OCI-LY3 (cell line): ENCODE results near the gene SFT2D3.

ENCODE experiments used
- H2AFZ ChIP-seq: fragments of 200-600, 300-600 bp; shearing (Covaris generic); 2 replicates; pipeline ENCODE4 v1.6.0; 2014; ENCODE audit warnings: antibody characterized with exemption, low read depth, low read length
- H3K27ac ChIP-seq: fragments of 200-600, 300-600 bp; sonication (generic); 2 replicates; pipeline ENCODE4 v1.5.1; 2014; ENCODE audit warnings: mild to moderate bottlenecking, low read length, moderate library complexity, mixed read lengths
- H3K27me3 ChIP-seq: fragments of 200-600, 300-600 bp; sonication (generic); 2 replicates; pipeline ENCODE4 v1.6.1; 2014; ENCODE audit warnings: low read depth, low read length, mixed read lengths
- H3K36me3 ChIP-seq: fragments of 200-600, 300-600 bp; sonication (generic); replicated peaks from 2 replicates; pipeline ENCODE3; 2014; ENCODE audit warnings: low read depth, low read length, mixed read lengths
- H3K4me1 ChIP-seq: fragments of 300-600, 200-600 bp; sonication (generic); 2 replicates; pipeline ENCODE4 v1.6.1; 2014; ENCODE audit warnings: low read length, mixed read lengths
- H3K4me2 ChIP-seq: fragments of 200-600, 300-600 bp; sonication (generic); 2 replicates; pipeline ENCODE4 v1.6.1; 2014; ENCODE audit warnings: low read length, mixed read lengths
- H3K4me3 ChIP-seq: fragments of 300-600, 200-600 bp; sonication (generic); 2 replicates; pipeline ENCODE4 v1.5.1; 2014; ENCODE audit warnings: antibody characterized with exemption, mild to moderate bottlenecking, low read length, moderate library complexity
- H3K79me2 ChIP-seq: fragments of 300-600, 200-600 bp; shearing (Covaris generic); 2 replicates; pipeline ENCODE4 v1.6.1; 2014; ENCODE audit warnings: mild to moderate bottlenecking, low read length, mixed read lengths
- H3K9ac ChIP-seq: fragments of 300-600, 200-600 bp; shearing (Covaris generic); 2 replicates; pipeline ENCODE4 v1.6.0; 2014; ENCODE audit warnings: mild to moderate bottlenecking, low read length, moderate library complexity
- H3K9me3 ChIP-seq: fragments of 200-600, 300-600 bp; shearing (Covaris generic); 2 replicates; pipeline ENCODE4 v1.6.1; 2014; ENCODE audit warnings: low read length, mixed read lengths; ENCODE audit not compliant: insufficient read depth
- H4K20me1 ChIP-seq: fragments of 200-600, 300-600 bp; sonication (generic); 2 replicates; pipeline ENCODE4 v1.6.1; 2016; ENCODE audit warnings: low read length, mixed read lengths; ENCODE audit not compliant: insufficient read depth
- EZH2phosphoT487 ChIP-seq: fragments of 200-600 bp; shearing (Covaris generic); IDR thresholded peaks from 2 replicates; pipeline ENCODE4 v1.6.1; 2018; ENCODE audit warnings: antibody characterized with exemption, mixed run types, low read depth
- TF ChIP-seq, protein P1 (sequence below): fragments of 200-600, 300-600 bp; sonication (generic); IDR thresholded peaks from 2 replicates; pipeline ENCODE4 v1.5.1; 2014; ENCODE audit warnings: antibody characterized with exemption, low read length, low read depth

Gene SFT2D3

DNA sequence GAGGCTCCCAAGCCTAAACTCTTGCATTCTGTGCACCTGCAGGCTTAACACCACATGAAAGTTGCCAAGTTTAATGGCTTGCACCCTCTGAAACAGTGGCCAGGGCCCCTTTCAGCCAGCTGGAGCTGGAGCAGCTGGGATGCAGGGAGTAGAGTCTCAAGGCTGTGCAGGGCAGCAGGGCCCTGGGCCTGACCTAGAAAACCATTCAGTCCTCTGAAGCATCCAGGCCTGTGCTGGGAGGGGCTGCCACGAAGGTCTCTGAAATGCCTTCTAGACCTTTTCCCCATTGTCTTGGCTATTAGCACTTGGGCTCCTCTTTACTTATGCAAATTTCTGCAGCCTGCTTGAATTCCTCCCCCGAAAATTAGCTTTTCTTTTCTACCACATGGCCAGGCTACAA lies 10.6 kb upstream of the SFT2D3 start:
- H3K27me3 ChIP-seq, result no peaks in the 10 kb centered on the region
- H3K9ac ChIP-seq, result no peak overlapping the region
- peaks cover 3% of the 10 kb centered on the region for H3K36me3 ChIP-seq
- no peaks in the 10 kb centered on the region for H3K4me1 ChIP-seq
- H3K4me2 ChIP-seq, result no peak overlapping the region
- no peaks in the 10 kb centered on the region for H4K20me1 ChIP-seq
- TF ChIP-seq EZH2phosphoT487, result no peak
- TF ChIP-seq, protein P1, sequence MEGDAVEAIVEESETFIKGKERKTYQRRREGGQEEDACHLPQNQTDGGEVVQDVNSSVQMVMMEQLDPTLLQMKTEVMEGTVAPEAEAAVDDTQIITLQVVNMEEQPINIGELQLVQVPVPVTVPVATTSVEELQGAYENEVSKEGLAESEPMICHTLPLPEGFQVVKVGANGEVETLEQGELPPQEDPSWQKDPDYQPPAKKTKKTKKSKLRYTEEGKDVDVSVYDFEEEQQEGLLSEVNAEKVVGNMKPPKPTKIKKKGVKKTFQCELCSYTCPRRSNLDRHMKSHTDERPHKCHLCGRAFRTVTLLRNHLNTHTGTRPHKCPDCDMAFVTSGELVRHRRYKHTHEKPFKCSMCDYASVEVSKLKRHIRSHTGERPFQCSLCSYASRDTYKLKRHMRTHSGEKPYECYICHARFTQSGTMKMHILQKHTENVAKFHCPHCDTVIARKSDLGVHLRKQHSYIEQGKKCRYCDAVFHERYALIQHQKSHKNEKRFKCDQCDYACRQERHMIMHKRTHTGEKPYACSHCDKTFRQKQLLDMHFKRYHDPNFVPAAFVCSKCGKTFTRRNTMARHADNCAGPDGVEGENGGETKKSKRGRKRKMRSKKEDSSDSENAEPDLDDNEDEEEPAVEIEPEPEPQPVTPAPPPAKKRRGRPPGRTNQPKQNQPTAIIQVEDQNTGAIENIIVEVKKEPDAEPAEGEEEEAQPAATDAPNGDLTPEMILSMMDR, result no peak
- H3K9me3 ChIP-seq, result 0 out of 2 replicates have a peak, but pooled peaks cover 3% of the 10 kb centered on the region
- no peaks in the 10 kb centered on the region for H3K79me2 ChIP-seq
- H2AFZ ChIP-seq, result no peak overlapping the region
- no peak overlapping the region for H3K27ac ChIP-seq
- no peak overlapping the region for H3K4me3 ChIP-seq

DNA sequence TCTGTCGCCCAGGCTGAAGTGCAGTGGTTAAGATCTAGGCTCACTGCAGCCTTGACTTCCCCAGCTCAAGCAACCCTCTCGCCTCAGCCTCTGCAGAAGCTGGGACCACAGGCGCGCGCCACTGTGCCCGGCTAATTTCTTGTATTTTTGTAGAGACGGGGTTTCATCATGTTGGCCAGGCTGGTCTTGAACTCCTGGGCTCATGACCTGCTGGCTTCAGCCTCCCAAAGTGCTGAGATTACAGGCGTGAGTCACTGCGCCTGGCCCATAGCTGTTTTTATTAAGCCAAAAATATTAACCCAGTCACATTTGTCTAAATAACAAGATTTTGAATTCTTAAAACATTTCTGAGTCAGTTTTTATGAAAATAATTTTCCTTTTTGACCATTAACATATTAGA lies 6.3 kb upstream of the SFT2D3 start:
- Histone ChIP-seq H3K4me2 (no peak overlapping the region), H3K9ac (no peak overlapping the region), H3K9me3 (no peaks in the 10 kb centered on the region), H2AFZ (no peak overlapping the region), H3K36me3 (no peaks in the 10 kb centered on the region), H3K79me2 (no peaks in the 10 kb centered on the region), H3K4me1 (no peaks in the 10 kb centered on the region), H4K20me1 (no peaks in the 10 kb centered on the region), H3K27ac (no peak overlapping the region), H3K4me3 (no peak overlapping the region), H3K27me3 (no peaks in the 10 kb centered on the region)
- no peak for TF ChIP-seq EZH2phosphoT487
- TF ChIP-seq, protein P1, result no peak

DNA sequence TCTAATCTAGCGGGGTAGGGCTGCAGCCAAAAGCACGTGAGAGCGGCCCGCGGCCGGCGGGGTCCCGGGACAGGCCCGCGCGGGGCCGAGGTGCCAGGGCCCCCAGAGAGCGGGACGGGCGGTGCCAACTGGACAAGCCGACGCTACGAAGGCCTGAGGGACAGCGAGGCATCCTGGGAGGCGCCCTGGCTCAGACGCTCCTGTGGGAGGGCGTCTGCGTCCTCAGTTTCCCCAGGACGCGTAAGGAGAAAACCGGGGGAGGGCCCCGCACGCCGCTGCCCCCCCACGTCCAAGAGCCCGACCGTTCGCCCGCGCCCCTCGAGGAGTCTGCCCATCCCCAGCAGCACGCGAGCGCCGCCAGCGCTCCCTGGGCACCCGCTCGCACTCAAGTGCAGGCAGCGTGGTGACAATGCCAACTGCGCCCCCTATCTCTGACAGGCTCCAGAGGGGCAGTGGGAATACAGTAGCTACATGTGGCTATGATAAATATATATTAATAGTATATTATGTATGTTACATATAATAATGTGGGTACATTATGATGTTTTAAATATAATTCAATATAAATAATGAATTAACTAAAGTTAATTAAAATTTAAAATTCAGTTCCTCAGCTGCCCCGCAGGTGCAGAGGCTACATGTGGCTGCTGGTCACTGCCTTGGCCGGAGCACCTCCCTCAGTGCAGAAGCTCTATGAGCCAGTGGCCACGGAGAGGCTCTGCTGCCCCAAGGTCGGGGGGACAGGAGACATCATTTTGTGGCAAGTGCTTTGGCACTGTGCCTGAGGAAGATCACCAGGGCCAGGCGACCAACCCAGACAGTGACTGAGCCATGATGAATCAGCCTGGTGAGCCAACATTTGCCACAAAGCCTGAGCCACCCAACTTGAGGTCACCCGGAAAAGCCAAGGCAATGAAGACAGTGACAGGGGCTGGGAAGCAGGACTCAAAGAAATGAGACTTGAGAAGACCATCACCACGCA lies 5.5 kb upstream of the SFT2D3 start:
- Histone ChIP-seq H3K4me1 (peaks cover 8% of the 10 kb centered on the region), H2AFZ (no peak overlapping the region), H3K27me3 (no peaks in the 10 kb centered on the region), H3K79me2 (no peaks in the 10 kb centered on the region), H3K9me3 (no peaks in the 10 kb centered on the region), H3K9ac (no peak overlapping the region), H3K4me2 (no peak overlapping the region), H4K20me1 (no peaks in the 10 kb centered on the region), H3K4me3 (no peak overlapping the region), H3K27ac (no peak overlapping the region), H3K36me3 (no peaks in the 10 kb centered on the region)
- no peak for TF ChIP-seq EZH2phosphoT487

DNA sequence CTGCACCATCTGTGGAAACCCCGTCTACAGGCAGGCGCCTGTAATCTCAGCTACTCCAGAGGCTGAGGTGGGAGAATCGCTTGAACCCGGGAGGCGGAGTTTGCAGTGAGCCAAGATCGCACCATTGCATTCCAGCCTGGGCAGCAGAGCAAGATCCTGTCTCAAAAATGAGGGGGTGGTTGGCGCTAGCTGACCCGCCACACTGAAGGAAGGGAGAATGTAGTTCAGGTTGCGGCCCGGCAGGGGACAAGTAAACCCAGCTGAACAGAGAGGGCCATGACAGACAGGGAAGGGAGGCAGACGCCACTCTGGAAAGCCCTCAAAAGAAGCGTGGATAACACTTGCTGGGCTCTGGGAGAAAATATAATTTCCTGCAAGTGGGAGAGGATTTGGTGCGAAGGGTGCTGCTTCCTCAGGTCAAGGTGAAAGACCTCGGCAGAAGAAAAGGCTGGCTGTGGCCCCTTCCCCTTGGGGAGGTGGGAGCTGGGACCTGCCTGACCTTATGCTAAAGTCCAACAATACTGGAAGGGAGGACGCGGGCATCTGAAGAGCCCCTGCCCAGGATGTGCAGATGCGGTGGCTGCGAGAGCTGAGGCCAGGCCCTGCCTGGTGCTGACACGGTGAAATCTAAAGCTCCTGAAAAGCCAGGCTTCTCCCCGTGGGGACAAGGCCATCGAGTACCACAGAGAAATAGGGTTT lies 3.7 kb upstream of the SFT2D3 start:
- no peak overlapping the region for H3K9ac ChIP-seq
- no peak overlapping the region for H3K4me3 ChIP-seq
- no peak overlapping the region for H2AFZ ChIP-seq
- no peak for TF ChIP-seq EZH2phosphoT487
- TF ChIP-seq, protein P1, result no peak
- no peaks in the 10 kb centered on the region for H3K9me3 ChIP-seq
- H3K4me2 ChIP-seq, result no peak overlapping the region
- no peaks in the 10 kb centered on the region for H3K27me3 ChIP-seq
- H3K36me3 ChIP-seq, result peaks cover 6% of the 10 kb centered on the region
- no peaks in the 10 kb centered on the region for H4K20me1 ChIP-seq
- no peak overlapping the region for H3K27ac ChIP-seq
- H3K4me1 ChIP-seq, result peaks cover 13% of the 10 kb centered on the region
- H3K79me2 ChIP-seq, result peaks cover 11% of the 10 kb centered on the region
